HUES64 (cell line): ENCODE measurements around the gene MMP24OS. TPM values are rescaled to one million over a fixed set of nuclear protein-coding genes. Genes with fewer than 3 reads are reported as not detected.

Experiments
- H3K27ac ChIP-seq: 2 replicates; pipeline ENCODE4 v1.7.0; 2013; ENCODE audit warnings: low read depth, low read length, inconsistent platforms
- H3K27me3 ChIP-seq: 2 replicates; pipeline ENCODE4 v1.6.1; 2013; ENCODE audit warnings: mild to moderate bottlenecking, low read length; ENCODE audit not compliant: insufficient read depth
- H3K36me3 ChIP-seq: 2 replicates; pipeline ENCODE4 v1.6.1; 2013; ENCODE audit warnings: mild to moderate bottlenecking, low read length; ENCODE audit not compliant: insufficient read depth
- H3K4me1 ChIP-seq: 2 replicates; pipeline ENCODE4 v1.6.1; 2013; ENCODE audit warnings: mild to moderate bottlenecking, low read length, moderate library complexity; ENCODE audit not compliant: insufficient read depth
- H3K4me3 ChIP-seq: 2 replicates; pipeline ENCODE4 v1.5.1; 2013; ENCODE audit warnings: mild to moderate bottlenecking, low read length, moderate library complexity
- H3K9ac ChIP-seq: 2 replicates; pipeline ENCODE4 v1.6.1; 2013; ENCODE audit warnings: mild to moderate bottlenecking, low read depth, low read length
- H3K9me3 ChIP-seq: 2 replicates; pipeline ENCODE4 v1.6.1; 2013; ENCODE audit warnings: low read depth, low read length; ENCODE audit not compliant: insufficient read depth
- WGBS: fragments of 150-250, 120-280 bp; methylation state at CpG from one replicate; pipeline ENCODE4 v1.1.7; 2013; ENCODE audit warnings: missing lambda C conversion rate; 5-methylcytosine and 5-hydroxymethylcytosine counted together
- polyA plus RNA-seq, 2 experiments: library from polyadenylated mRNA; stranded (reverse); fragments of 50-300 nt; gene quantifications; one replicate each; pipeline ENCODE4 v1.2.3, GENCODE V29; 2013

The MMP24OS gene
- 24.9 TPM for polyA plus RNA-seq (2013, experiment 1 of 2)
- 34.9 TPM for polyA plus RNA-seq (2013, experiment 2 of 2)

- WGBS = 1% methylated on average over 76 of the region's 76 CpGs
- Histone ChIP-seq H3K27ac (peak within 1 kb of the TSS; percentile 95), H3K9ac (peak within 1 kb of the TSS; percentile 91), H3K27me3 (no peaks in the 10 kb centered on the region), H3K9me3 (no peaks in the 10 kb centered on the region), H3K4me1 (peaks cover 5% of the 10 kb centered on the region), H3K36me3 (peaks cover 56% of the 10 kb centered on the region), H3K4me3 (peak within 1 kb of the TSS; percentile 92)
Observed at GRCh38 chr20:35277531-35278395, at the start of gene MMP24OS. MMP24OS (minus strand) TSS chr20:35278122; CDS start chr20:35277929, 193 bp downstream.

- 93% methylated on average over 4 of the region's 4 CpGs for WGBS
- no peak overlapping the region for H3K27ac ChIP-seq
- no peak overlapping the region for H3K4me3 ChIP-seq
Observed at GRCh38 chr20:35327074-35327976, 49.4 kb upstream of the MMP24OS start.

DNA sequence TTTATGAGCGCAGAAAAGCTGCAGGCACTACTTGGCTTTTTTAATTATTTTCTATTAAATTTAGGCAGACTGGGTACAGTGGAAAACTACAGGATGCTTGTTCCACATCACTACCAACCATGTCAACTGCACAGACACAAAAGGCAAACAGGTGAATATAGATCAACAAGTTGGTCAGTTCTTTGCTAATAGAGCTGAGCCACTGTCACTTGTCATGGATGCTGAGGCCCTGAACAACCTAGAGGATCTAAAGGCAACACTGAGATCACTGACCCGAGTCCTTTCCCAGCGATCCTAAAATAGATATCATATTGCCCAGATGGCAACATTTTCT, 48.8 kb upstream of the MMP24OS start:
- Histone ChIP-seq H3K4me1 (peaks cover 2% of the 10 kb centered on the region; the same call in 1 of the 2 replicates), H3K9me3 (no peaks in the 10 kb centered on the region), H3K27me3 (no peaks in the 10 kb centered on the region), H3K27ac (no peak overlapping the region), H3K4me3 (no peak overlapping the region), H3K9ac (no peak overlapping the region), H3K36me3 (0 out of 2 replicates have a peak, but pooled peaks cover 4% of the 10 kb centered on the region)
- 94% methylated on average over 3 of the region's 3 CpGs for WGBS

More at GRCh38 chr20:35327074-35327976, 49.4 kb upstream of the MMP24OS start:
- Histone ChIP-seq H3K36me3 (0 out of 2 replicates have a peak, but pooled peaks cover 4% of the 10 kb centered on the region), H3K9me3 (no peaks in the 10 kb centered on the region), H3K9ac (no peak overlapping the region), H3K27me3 (no peaks in the 10 kb centered on the region), H3K4me1 (peaks cover 2% of the 10 kb centered on the region; the same call in 1 of the 2 replicates)

DNA sequence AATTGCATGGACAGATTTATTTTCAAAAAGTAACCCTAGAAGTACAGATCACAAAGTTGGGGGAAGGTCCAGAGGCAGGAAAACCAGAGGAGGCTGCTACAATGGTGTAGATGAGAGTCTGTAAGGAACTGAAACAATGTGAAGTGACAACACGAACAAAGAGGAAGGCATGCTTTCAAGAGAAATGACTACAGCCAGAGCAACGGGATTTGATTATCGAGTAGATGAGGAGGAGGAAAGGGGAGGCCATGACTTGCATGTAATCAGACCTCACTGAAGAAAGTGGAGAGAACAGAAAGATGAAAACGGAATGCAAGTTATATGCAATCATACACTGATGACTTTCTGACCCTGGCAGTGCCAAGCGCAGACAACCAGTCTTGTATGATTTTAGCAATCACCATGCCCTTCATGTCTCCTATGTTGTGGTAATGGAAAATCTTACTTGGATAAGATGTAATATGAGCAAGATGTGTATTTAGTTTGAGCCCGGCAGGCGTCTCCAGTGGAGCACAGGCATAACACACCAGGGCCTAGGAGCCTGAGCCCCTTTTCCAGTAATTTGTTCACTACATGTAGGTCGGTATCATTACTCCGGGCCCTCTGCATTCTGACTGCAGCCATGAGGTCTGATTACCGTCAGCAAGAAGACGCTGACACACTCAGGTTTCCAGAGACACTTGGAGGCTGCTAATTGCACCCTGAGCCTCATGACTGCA, 48.3 kb upstream of the MMP24OS start:
- 89% methylated on average over 11 of the region's 11 CpGs for WGBS
- no peak overlapping the region for H3K9ac ChIP-seq
- no peak overlapping the region for H3K27ac ChIP-seq
- no peaks in the 10 kb centered on the region for H3K27me3 ChIP-seq
- 0 out of 2 replicates have a peak, but pooled peaks cover 4% of the 10 kb centered on the region for H3K36me3 ChIP-seq
- H3K9me3 ChIP-seq = no peaks in the 10 kb centered on the region
- H3K4me3 ChIP-seq = no peak overlapping the region
- H3K4me1 ChIP-seq = peaks cover 2% of the 10 kb centered on the region; the same call in 1 of the 2 replicates

DNA sequence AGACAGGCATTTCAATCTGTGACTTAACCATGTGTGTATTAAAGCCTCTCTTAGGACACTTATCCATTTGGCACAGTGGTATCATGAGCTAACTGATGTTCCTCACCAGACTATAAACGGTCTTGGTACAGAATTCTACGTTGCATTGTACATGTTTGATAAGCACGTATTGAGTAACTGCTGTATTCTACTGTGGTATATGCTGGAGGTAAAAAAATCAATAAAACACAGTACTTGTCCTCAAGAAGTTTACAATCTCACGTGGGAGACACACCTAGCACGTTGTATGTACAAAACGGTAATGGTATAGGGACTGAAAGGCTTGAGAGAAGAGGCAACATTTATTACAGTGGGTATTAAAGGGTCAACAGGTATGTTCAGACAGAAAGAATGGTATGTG, 47.5 kb upstream of the MMP24OS start:
- H3K4me1 ChIP-seq = peaks cover 8% of the 10 kb centered on the region
- H3K9me3 ChIP-seq = no peaks in the 10 kb centered on the region
- no peak overlapping the region for H3K4me3 ChIP-seq
- WGBS = 90% methylated on average over 6 of the region's 6 CpGs
- no peak overlapping the region for H3K27ac ChIP-seq
- H3K9ac ChIP-seq = no peak overlapping the region
- H3K36me3 ChIP-seq = 0 out of 2 replicates have a peak, but pooled peaks cover 4% of the 10 kb centered on the region
- H3K27me3 ChIP-seq = no peaks in the 10 kb centered on the region

DNA sequence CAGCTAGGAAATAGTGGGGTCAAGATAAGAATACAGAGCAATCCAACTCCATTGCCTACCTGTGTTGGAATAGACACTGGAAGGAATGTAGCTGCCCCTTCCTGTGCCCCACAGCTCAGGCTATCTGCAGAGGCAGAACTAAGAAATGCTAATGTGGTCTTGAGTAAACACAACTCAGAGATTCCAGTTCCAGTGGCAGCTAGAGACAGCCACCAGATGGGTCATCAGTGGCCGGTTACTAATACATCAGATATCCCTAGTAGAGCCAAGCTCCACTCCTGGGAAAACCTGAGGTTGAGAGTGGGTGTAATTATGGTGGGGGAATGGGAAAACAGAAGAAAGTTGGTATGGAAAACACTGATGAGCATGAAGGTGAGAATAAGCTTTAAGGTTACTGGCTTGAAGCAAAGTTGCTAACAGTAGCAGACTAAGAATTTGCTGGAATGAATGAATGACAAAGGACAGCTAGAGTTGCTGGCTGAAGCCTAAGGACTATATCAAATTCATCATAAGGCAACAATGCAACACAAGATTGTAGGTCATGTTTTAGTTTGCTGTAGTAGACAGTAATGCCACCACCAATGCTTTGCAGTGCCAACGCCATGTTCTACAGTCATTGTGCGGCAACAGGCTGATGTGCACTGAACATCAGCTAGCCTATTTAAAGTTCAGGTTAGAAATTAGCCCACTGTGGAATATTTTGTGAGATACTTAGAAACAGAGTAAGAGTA, 42.6 kb upstream of the MMP24OS start:
- no peak overlapping the region for H3K27ac ChIP-seq
- H3K36me3 ChIP-seq = 0 out of 2 replicates have a peak, but pooled peaks cover 4% of the 10 kb centered on the region
- no peaks in the 10 kb centered on the region for H3K9me3 ChIP-seq
- no peaks in the 10 kb centered on the region for H3K27me3 ChIP-seq
- no peak overlapping the region for H3K4me3 ChIP-seq
- H3K9ac ChIP-seq = no peak overlapping the region
- 91% methylated on average over 3 of the region's 3 CpGs for WGBS
- peaks cover 17% of the 10 kb centered on the region; the same call in 1 of the 2 replicates for H3K4me1 ChIP-seq

DNA sequence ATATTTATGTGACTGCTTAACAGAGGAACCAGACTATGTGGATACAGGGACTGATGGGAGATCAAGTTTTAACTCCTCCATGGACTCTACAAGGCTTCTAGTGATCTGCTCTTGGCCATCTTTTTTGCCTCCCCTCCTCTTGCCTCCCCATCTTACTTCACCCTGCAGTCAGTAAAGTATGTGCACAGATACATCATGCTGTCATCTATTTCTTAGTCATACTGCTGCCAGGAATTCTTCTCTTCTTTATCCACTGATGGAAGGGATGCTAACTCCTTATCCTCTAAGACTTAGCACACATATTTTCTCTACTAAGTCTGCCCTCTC, 41.9 kb upstream of the MMP24OS start:
- peaks cover 24% of the 10 kb centered on the region; the same call in 1 of the 2 replicates for H3K4me1 ChIP-seq
- 0 out of 2 replicates have a peak, but pooled peaks cover 2% of the 10 kb centered on the region for H3K36me3 ChIP-seq
- no peak overlapping the region for H3K27ac ChIP-seq
- H3K9me3 ChIP-seq = no peaks in the 10 kb centered on the region
- no peaks in the 10 kb centered on the region for H3K27me3 ChIP-seq
- no peak overlapping the region for H3K4me3 ChIP-seq
- no peak overlapping the region for H3K9ac ChIP-seq

GRCh38 chr20:35319192-35319870, 41.4 kb upstream of the MMP24OS start:
- H3K4me1 ChIP-seq = peaks cover 24% of the 10 kb centered on the region; the same call in 1 of the 2 replicates
- no peak overlapping the region for H3K27ac ChIP-seq
- H3K36me3 ChIP-seq = no peaks in the 10 kb centered on the region
- no peak overlapping the region for H3K4me3 ChIP-seq
- H3K9ac ChIP-seq = no peak overlapping the region
- H3K9me3 ChIP-seq = no peaks in the 10 kb centered on the region
- WGBS = 96% methylated on average over 4 of the region's 5 CpGs
- no peaks in the 10 kb centered on the region for H3K27me3 ChIP-seq

GRCh38 chr20:35318502-35319157, 40.7 kb upstream of the MMP24OS start:
- H3K4me3 ChIP-seq = no peak overlapping the region
- H3K9ac ChIP-seq = no peak overlapping the region
- no peaks in the 10 kb centered on the region for H3K27me3 ChIP-seq
- H3K27ac ChIP-seq = no peak overlapping the region
- no peaks in the 10 kb centered on the region for H3K9me3 ChIP-seq
- peaks cover 24% of the 10 kb centered on the region; the same call in 1 of the 2 replicates for H3K4me1 ChIP-seq
- 86% methylated on average over 6 of the region's 6 CpGs for WGBS
- no peaks in the 10 kb centered on the region for H3K36me3 ChIP-seq
